Measurements from ENCODE around the gene ATXN2L.

Gene ATXN2L

DNA sequence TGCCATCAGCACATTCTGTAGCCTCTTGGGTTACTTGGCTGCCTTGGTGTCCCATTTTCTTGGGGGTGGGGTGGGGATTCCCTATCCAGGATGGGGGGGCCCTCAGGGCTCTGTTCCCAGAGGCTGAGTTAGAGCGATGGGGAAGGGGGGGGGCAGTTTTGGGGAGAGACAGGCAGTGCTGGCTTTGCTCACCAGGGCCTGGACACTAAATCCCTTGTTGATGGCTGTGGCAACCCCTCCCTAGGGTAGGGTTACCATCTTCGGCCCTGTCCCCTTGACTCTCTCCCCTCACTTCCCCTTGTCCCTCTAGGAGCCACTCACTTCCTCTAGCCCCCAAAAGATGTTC, 54.8 kb downstream of the ATXN2L start:
- Histone ChIP-seq H3F3A (ENCODE audit: control insufficient read depth, insufficient read depth) (no peaks in the 10 kb centered on the region; the same call in 1 of the 2 replicates), H3K27ac (ENCODE audit: low read depth, low read length) (no peak overlapping the region), H3K4me1 (ENCODE audit: control insufficient read depth, low read length) (peaks cover 20% of the 10 kb centered on the region), H3K79me2 (ENCODE audit: control insufficient read depth, low read length) (peaks cover 13% of the 10 kb centered on the region), H3K4me3 (ENCODE audit: low read length) (no peak overlapping the region), H3K9me2 (replicated peaks; ENCODE audit: control insufficient read depth, low read length) (no peaks in the 10 kb centered on the region), H4K20me1 (ENCODE audit: control insufficient read depth, insufficient read depth, low read depth, low read length) (no peaks in the 10 kb centered on the region), H3K9me3 (ENCODE audit: control insufficient read depth, insufficient read depth, low read length) (peaks cover 5% of the 10 kb centered on the region; the same call in 1 of the 2 replicates), H3K27me3 (ENCODE audit: control insufficient read depth, low read length) (no peaks in the 10 kb centered on the region), H3K36me3 (ENCODE audit: control insufficient read depth, low read length) (peaks cover 16% of the 10 kb centered on the region), H3K4me2 (ENCODE audit: low read length) (no peak overlapping the region)
- TF ChIP-seq, protein P1, sequence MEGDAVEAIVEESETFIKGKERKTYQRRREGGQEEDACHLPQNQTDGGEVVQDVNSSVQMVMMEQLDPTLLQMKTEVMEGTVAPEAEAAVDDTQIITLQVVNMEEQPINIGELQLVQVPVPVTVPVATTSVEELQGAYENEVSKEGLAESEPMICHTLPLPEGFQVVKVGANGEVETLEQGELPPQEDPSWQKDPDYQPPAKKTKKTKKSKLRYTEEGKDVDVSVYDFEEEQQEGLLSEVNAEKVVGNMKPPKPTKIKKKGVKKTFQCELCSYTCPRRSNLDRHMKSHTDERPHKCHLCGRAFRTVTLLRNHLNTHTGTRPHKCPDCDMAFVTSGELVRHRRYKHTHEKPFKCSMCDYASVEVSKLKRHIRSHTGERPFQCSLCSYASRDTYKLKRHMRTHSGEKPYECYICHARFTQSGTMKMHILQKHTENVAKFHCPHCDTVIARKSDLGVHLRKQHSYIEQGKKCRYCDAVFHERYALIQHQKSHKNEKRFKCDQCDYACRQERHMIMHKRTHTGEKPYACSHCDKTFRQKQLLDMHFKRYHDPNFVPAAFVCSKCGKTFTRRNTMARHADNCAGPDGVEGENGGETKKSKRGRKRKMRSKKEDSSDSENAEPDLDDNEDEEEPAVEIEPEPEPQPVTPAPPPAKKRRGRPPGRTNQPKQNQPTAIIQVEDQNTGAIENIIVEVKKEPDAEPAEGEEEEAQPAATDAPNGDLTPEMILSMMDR (IDR thresholded peaks at IDR 0.05; ENCODE audit: low read depth, low read length, poor library complexity, severe bottlenecking), result no peak
- no peak for TF ChIP-seq EZH2phosphoT487 (IDR thresholded peaks at IDR 0.05; ENCODE audit: borderline replicate concordance, low read length)

DNA sequence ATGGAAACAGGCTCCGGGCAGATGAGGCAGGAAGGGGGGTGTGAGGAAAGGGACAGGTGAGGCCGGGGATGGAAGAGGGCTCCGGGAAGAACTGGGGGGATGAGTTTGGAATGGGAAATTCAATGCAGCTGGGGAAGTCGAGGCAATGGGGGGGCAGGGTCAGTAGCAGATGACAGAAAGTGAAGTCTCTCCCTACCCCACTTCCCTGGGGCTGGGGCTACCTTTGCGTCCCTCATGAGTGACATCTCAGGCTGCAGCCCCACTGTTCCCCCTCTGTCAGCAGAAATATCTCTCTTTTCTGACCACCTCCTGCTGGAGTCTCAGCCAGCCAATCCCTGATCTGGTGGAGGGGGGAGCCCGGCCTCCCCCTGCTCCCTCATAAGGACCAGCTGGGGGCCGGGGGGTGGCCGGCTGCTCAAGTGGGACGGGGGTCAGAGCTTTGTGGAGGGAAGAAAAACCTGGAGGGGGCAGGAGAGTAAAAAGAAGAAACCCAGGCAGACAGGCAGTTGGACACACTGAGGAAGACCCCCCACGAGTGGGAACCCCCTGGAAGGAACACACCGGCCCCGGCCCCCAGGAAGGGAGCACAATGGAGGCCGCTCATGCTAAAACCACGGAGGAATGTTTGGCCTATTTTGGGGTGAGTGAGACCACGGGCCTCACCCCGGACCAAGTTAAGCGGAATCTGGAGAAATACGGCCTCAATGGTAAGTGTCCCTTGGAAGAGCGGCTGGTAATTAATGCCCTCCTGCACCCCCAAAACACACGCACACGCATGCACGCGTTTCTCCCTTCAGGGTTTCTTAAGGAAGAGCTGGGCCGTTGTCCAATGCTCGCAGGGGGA, 55.5 kb downstream of the ATXN2L start, which contains the start of gene ATP2A1:
Gene ATP2A1 (plus strand): TSS at position 406 of the 844 bp plus-strand sequence. CDS start 184 bp downstream, at position 590.
- Histone ChIP-seq H3K4me3 (ENCODE audit: low read length) (peak within 1 kb of the TSS; percentile 91), H3K4me1 (ENCODE audit: control insufficient read depth, low read length) (peaks cover 21% of the 10 kb centered on the region), H3K36me3 (ENCODE audit: control insufficient read depth, low read length) (peaks cover 12% of the 10 kb centered on the region), H3F3A (ENCODE audit: control insufficient read depth, insufficient read depth) (no peaks in the 10 kb centered on the region; the same call in 1 of the 2 replicates), H3K79me2 (ENCODE audit: control insufficient read depth, low read length) (peaks cover 13% of the 10 kb centered on the region), H3K27me3 (ENCODE audit: control insufficient read depth, low read length) (no peaks in the 10 kb centered on the region), H3K9me2 (replicated peaks; ENCODE audit: control insufficient read depth, low read length) (no peaks in the 10 kb centered on the region), H3K27ac (ENCODE audit: low read depth, low read length) (peak within 1 kb of the TSS; percentile 36), H4K20me1 (ENCODE audit: control insufficient read depth, insufficient read depth, low read depth, low read length) (no peaks in the 10 kb centered on the region), H3K4me2 (ENCODE audit: low read length) (peak within 1 kb of the TSS; percentile 96), H3K9me3 (ENCODE audit: control insufficient read depth, insufficient read depth, low read length) (peaks cover 5% of the 10 kb centered on the region; the same call in 1 of the 2 replicates)
- TF ChIP-seq, protein P1 (IDR thresholded peaks at IDR 0.05; ENCODE audit: low read depth, low read length, poor library complexity, severe bottlenecking), result no peak
- no peak for TF ChIP-seq EZH2phosphoT487 (IDR thresholded peaks at IDR 0.05; ENCODE audit: borderline replicate concordance, low read length)

DNA sequence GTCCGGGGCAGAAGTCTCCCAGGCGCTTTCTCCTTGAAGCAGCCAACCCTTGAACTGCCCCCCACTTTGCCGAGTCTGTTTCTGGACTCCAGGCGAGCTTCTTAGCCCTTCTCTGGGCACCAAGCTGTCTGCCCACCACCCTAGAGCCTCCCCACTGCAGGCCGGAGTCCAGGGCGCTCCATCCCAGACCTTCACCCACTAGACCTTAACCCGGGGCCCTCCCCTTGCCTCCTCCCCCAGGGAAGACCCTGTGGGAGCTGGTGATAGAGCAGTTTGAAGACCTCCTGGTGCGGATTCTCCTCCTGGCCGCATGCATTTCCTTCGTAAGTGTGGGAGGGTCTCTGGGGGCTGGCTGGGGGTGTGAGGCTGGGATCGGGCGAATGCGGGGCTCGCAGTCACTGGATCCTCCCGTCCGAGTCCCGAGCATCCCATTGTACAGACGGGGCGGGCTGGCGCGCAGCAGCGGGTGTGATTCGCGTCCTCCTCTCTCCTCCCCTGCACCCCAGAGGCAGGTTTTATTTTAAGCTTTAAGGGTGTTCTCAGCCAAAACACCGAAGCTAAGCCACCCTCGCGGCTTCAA, 56.6 kb downstream of the ATXN2L start:
- no peaks in the 10 kb centered on the region; the same call in 1 of the 2 replicates for H3F3A ChIP-seq (ENCODE audit: control insufficient read depth, insufficient read depth)
- H3K27ac ChIP-seq (ENCODE audit: low read depth, low read length), result peak overlapping the region; percentile 36
- H3K79me2 ChIP-seq (ENCODE audit: control insufficient read depth, low read length), result peaks cover 13% of the 10 kb centered on the region
- peak overlapping the region; percentile 91 for H3K4me3 ChIP-seq (ENCODE audit: low read length)
- H3K27me3 ChIP-seq (ENCODE audit: control insufficient read depth, low read length), result no peaks in the 10 kb centered on the region
- H3K36me3 ChIP-seq (ENCODE audit: control insufficient read depth, low read length), result peaks cover 3% of the 10 kb centered on the region
- no peaks in the 10 kb centered on the region for H3K9me2 ChIP-seq (replicated peaks; ENCODE audit: control insufficient read depth, low read length)
- H3K4me1 ChIP-seq (ENCODE audit: control insufficient read depth, low read length), result peaks cover 24% of the 10 kb centered on the region
- TF ChIP-seq, protein P1 (IDR thresholded peaks at IDR 0.05; ENCODE audit: low read depth, low read length, poor library complexity, severe bottlenecking), result no peak
- TF ChIP-seq EZH2phosphoT487 (IDR thresholded peaks at IDR 0.05; ENCODE audit: borderline replicate concordance, low read length), result no peak
- H4K20me1 ChIP-seq (ENCODE audit: control insufficient read depth, insufficient read depth, low read depth, low read length), result no peaks in the 10 kb centered on the region
- peaks cover 5% of the 10 kb centered on the region; the same call in 1 of the 2 replicates for H3K9me3 ChIP-seq (ENCODE audit: control insufficient read depth, insufficient read depth, low read length)
- H3K4me2 ChIP-seq (ENCODE audit: low read length), result peak overlapping the region; percentile 96

Data from DOHH2 (cell line).